HG03108 (cell line): ENCODE data around the gene TRMU.
"Not testable (repeated sequence)": the region's sequence is repeated elsewhere in the genome, so short reads cannot be mapped to it uniquely, and the experiment has no call there.

ENCODE experiments used
- ATAC-seq: cut with Tn5 transposase; IDR thresholded peaks from one replicate; pipeline ENCODE4 v1.9.1; 2021; ENCODE audit warnings: moderate library complexity; ENCODE audit not compliant: unreplicated experiment

Gene TRMU

GRCh38 chr22:46381731-46382130 lies 46.2 kb downstream of the TRMU start:
- no peak for ATAC-seq

DNA sequence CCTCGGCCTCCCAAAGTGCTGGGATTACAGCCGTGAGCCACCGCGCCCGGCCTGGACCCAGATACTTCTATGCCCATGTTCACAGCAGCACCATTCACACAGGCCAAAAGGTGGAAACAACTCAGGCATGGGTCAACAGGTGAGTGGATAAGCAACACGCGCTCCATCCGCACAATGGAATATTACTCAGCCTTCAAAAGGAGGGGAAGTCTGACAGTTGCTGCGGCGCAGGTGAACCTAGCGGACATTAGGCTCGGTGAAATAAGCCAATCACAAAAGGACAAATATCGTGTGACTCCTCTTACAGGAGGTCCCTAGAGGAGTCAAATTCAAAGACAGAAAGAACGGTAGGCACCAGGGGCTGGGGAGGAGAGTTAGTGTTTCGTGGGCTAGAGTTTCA lies 47.0 kb downstream of the TRMU start:
- no peak for ATAC-seq

DNA sequence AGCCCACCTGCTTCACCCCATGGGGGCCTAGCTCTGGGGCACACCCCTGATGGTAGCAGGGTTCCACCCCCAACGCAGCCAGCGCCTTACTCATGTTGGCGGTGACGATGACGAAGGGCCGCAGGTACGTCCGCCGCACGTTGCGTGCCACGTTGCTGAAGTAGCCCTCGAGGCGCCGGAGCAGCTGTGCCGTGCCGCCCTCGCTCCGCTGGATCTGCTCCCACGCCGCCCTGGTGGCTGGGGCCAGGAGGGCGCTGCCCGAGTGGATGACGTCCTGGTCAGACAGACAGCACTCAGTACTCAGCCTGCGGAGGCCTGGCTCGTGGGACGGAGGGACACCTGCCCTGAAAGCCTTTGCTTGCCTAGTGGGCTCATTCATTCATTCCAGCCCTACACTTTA lies 50.8 kb downstream of the TRMU start:
- ATAC-seq = no peak

DNA sequence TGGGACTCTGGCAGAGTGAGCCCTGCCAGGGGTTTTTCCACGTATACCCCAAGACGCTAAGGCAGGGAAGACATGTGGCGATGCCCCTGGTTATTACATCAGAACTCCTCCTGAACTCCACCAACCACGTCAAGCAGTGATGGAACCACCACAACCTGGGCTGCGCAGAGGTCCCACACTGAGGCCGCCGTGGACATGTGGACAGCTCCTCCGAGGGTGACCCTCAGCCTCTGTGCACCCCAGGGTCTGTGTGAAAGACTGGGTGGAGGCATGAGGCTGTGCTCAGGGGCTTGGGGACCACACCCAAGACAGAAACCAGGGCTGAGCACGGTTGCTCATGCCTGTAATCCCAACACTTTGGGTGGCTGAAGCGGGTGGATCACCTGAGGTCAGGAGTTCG lies 52.2 kb downstream of the TRMU start:
- no peak for ATAC-seq

DNA sequence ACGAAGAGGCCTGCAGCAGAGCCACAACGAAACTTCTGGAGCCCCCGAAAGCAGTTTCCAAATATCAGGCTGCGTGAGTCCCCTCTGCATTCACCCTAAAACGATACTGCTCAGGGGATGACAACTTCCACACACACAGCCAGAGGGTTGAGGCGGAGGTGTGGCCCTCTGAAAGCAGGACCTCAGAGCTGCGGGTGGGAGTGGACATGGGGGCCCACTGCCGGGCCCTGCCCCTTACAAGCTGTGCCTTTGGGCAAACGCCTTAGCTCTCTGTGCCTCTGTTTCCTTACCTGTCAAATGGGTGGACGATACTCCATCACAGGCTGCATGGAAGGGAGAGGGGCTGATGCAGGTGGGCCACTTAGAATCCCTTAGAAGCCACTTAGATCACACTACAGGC lies 53.1 kb downstream of the TRMU start:
- ATAC-seq = no peak

- no peak for ATAC-seq
Measured at GRCh38 chr22:46389081-46389480, 53.6 kb downstream of the TRMU start.

- ATAC-seq = no peak
Measured at GRCh38 chr22:46390105-46390651, 54.7 kb downstream of the TRMU start.

GRCh38 chr22:46390652-46391301 lies 55.3 kb downstream of the TRMU start:
- no peak for ATAC-seq

DNA sequence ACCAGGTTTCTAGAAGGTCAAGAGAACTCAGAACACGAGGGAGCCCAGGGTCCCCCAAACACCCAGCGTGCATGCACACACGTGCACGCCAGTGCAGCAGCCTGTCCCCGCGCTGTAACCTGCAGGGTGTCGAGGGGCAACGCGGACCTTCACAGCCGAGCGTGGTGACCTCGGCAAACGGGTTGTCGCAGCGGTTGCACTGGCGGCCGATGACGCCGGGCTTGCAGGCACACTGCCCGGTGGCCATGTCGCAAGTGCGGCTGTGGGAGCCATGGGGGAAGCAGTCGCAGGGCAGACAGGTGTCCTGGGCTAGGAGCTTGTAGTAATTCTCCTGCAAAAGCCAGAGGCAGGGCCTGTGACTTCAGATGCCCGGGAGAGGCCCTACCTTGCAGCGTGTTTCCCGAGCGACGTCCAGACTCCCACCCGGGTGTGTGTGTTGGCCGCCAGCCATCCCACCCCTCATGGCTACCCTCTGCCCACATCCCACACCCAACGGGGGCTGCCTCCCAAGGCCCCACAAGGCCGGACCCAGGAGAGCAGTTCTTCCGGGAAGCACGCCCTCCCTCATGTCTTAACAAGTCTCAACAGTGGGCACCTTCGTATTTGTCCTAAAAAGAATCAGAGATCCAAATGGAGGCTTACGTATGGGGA lies 56.1 kb downstream of the TRMU start:
- ATAC-seq = no peak

DNA sequence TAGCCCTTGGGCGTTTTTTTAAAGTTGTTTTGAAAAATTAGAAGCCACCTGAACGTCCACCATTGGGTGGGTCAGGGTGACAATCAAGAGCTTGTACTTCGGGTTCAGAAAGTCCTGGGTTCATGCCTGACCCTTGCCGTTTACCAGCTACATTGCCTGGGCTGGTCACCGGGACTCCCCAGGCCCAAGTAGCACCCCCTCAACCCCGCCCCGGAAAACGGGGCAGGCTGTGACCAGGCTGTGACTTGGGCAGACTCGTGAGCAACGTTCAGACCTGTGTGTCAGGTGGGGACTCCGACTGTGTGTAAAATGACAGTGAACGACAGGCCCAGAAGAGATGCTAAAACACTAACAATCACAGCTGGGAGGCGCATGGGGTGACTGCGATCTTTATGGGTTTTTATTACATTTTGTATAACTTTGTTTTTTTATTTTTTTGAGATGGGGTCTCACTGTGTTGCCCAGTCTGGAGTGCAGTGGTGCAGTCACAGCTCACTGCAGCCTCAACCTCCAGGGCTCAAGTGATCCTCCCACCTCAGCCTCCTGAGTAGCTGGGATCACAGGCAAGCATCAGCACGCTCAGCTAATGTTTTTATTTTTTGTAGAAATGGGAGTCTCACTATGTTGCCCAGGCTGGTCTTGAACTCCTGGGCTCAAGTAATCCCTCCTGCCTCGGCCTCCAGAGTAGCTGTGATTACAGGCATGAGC lies 56.8 kb downstream of the TRMU start:
- ATAC-seq = no peak

DNA sequence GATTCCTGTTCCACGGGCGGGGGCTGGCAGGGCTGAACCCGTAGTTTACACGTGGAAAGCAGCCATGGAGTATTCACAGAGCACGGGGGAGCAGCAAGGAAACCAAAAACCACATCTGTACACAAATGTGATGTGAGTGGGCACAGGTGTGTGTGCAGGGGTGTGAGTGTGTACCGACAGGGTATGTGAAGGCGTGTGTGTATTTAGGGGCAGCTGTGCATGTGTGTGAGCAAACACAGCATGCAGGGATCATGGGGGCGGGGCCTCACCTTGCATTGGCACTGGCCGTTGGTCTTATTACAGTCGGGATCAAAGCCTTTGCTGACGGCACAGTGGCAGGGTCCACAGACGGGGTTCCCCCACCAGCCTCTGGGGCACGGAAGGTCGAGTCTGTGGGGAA lies 58.4 kb downstream of the TRMU start:
- no peak for ATAC-seq

DNA sequence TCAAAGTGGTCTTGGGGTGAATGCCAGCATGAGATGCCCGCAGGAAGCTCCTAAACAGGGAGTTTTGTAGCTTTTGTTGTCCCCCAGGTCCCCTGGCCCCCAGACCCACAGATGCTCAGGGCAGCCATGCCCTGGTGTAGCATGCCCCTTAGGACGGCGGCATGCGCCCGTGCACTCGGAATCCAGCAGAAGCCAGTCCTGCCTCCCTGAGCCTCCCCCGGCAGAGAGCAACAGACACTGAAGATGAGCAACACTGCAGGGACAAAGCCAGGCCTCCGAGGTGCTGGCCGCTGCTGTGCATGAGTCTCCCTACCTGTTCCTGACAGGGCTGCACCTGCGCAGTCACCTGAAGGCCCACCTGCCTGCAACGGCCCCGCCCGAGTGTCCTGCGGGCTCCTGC lies 59.1 kb downstream of the TRMU start:
- no peak for ATAC-seq

DNA sequence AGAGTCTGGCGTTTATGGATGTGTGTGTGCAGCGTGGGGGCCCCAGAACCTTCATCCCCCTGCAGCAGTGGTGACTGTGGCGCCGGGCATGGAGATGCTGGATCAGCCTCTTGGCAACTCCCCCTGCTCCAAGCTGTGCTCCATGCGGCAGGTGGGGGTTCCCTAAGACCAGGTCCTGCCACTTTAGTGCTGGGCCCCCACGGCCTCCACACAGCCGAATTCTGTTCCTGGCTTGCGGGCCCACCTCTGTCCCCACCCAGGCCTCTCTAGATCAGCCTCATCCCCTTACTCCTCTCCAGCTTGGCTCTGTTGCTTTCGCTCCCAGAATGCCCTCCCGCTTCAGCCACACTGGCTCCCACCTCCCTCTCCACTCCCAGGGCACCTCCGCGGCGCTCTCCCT lies 59.6 kb downstream of the TRMU start:
- no peak for ATAC-seq

- not testable (repeated sequence) for ATAC-seq
Measured at GRCh38 chr22:46397049-46397448, 61.5 kb downstream of the TRMU start.

GRCh38 chr22:46397514-46397913 lies 62.0 kb downstream of the TRMU start:
- no peak for ATAC-seq

- ATAC-seq = no peak
Measured at GRCh38 chr22:46397951-46398350, 62.4 kb downstream of the TRMU start.

DNA sequence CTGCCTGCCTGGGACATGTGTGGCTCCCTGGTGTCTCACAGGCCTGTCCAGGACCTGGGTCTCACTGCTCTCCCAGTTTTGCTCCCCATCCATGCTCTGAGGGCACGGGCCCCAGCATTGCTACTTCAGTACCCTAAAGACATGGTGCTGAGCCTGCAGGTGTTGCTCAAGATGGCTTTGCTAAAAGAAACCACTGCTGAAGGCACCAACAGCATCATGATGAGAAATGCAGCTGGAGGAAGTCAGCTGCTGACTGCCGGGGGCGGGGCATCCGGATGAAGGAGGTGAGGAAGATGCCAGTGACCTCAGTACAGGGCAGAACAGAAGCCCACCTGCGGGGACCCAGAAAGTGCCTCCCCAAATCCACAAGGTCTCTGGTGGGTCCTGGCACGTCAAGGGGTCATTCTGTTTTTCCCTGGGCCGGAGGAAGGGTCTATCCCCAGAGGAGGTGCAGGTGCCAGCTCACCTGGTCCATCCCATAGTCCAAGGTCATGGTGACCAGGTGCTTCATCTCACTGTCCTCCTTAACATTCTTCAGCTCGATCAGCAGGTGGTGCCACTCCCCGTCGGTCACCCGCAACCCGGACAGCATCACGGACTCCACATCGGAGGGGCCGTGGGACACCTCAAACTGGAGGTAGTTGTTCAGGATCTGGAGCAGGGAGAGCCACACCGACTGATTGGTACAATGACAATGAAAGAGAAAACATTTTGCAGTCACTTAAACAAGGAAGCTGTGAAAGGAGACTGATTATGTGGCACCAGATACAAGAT lies 63.9 kb downstream of the TRMU start:
- no peak for ATAC-seq

- ATAC-seq = no peak
Measured at GRCh38 chr22:46401370-46401769, 65.9 kb downstream of the TRMU start.

- no peak for ATAC-seq
Measured at GRCh38 chr22:46402505-46402904, 67.0 kb downstream of the TRMU start.

DNA sequence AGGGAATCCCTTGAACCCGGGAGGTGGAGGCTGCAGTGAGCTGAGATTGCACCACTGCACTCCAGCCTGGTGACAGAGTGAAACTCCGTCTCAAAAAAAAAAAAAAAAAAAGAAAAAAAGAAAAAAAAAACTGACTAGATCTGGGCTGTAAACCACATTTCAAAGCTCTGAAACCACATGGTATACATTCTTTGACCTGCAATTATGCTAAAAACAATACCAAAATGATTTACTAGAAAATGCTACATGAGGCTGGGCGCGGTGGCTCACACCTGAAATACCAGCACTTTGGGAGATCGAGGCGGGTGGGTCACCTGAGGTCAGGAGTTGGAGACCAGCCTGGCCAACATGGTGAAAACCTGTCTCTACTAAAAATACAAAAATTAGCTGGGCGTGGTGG lies 68.4 kb downstream of the TRMU start:
- ATAC-seq = not testable (repeated sequence)

- ATAC-seq = no peak
Measured at GRCh38 chr22:46405901-46406300, 70.4 kb downstream of the TRMU start.
